SU-DHL-6 (cell line): ENCODE measurements around the gene CREB5.

ENCODE experiments used
- H2AFZ ChIP-seq: fragments of 200-600 bp; sonication (generic); 2 replicates; pipeline ENCODE4 v1.6.1; 2014; ENCODE audit warnings: low read depth, mild to moderate bottlenecking, moderate library complexity, mixed read lengths, antibody characterized with exemption, low read length; ENCODE audit not compliant: severe bottlenecking
- H3F3A ChIP-seq: fragments of 200-600 bp; shearing (Covaris generic); 2 replicates; pipeline ENCODE4 v1.6.0; 2016; ENCODE audit warnings: antibody characterized with exemption, mild to moderate bottlenecking; ENCODE audit not compliant: insufficient read depth
- H3K27ac ChIP-seq: fragments of 200-600 bp; sonication (generic); 2 replicates; pipeline ENCODE4 v1.5.1; 2016; ENCODE audit warnings: low read depth, mild to moderate bottlenecking, low read length, moderate library complexity, mixed read lengths
- H3K27me3 ChIP-seq: fragments of 200-600 bp; sonication (generic), shearing (Covaris generic); 2 replicates; pipeline ENCODE4 v1.6.0; 2014; ENCODE audit warnings: mild to moderate bottlenecking, low read length
- H3K36me3 ChIP-seq: fragments of 200-600 bp; sonication (generic); 2 replicates; pipeline ENCODE4 v1.6.1; 2014; ENCODE audit warnings: mild to moderate bottlenecking, low read length, mixed read lengths
- H3K4me2 ChIP-seq: fragments of 300-600, 200-600 bp; shearing (Covaris generic), sonication (generic); 2 replicates; pipeline ENCODE4 v1.6.0; 2014; ENCODE audit warnings: low read length, low read depth, mild to moderate bottlenecking; ENCODE audit not compliant: poor library complexity, severe bottlenecking
- H3K4me3 ChIP-seq: fragments of 200-600 bp; sonication (generic); 2 replicates; pipeline ENCODE4 v1.5.1; 2014; ENCODE audit warnings: antibody characterized with exemption, low read length, mild to moderate bottlenecking, mixed read lengths; ENCODE audit not compliant: insufficient read depth, poor library complexity, severe bottlenecking
- H3K79me2 ChIP-seq: fragments of 200-600 bp; sonication (generic); 2 replicates; pipeline ENCODE4 v1.6.1; 2014; ENCODE audit warnings: mild to moderate bottlenecking, low read length, moderate library complexity; ENCODE audit not compliant: insufficient read depth
- H3K9ac ChIP-seq: fragments of 200-600 bp; sonication (generic); 2 replicates; pipeline ENCODE4 v1.7.0; 2014; ENCODE audit warnings: mild to moderate bottlenecking, low read length
- H3K9me2 ChIP-seq: fragments of 200-600 bp; sonication (generic); replicated peaks from 2 replicates; pipeline ENCODE4 v1.6.1; 2014; ENCODE audit warnings: low read length; ENCODE audit not compliant: insufficient read depth
- H3K9me3 ChIP-seq: fragments of 200-600 bp; sonication (generic); 2 replicates; pipeline ENCODE4 v1.6.1; 2014; ENCODE audit warnings: low read length, mixed read lengths; ENCODE audit not compliant: insufficient read depth
- H4K20me1 ChIP-seq: fragments of 200-600 bp; sonication (generic); 2 replicates; pipeline ENCODE4 v1.6.1; 2014; ENCODE audit warnings: low read depth, mild to moderate bottlenecking, antibody characterized with exemption, low read length, moderate library complexity, mixed read lengths
- CTCF ChIP-seq: fragments of 200-600 bp; sonication (generic); IDR thresholded peaks from one replicate; pipeline ENCODE4 v1.5.1; 2017; ENCODE audit warnings: antibody characterized with exemption, mild to moderate bottlenecking, low read length, moderate library complexity; ENCODE audit not compliant: insufficient read depth, poor library complexity, severe bottlenecking
- EZH2phosphoT487 ChIP-seq: fragments of 200-600 bp; sonication (generic), shearing (Covaris generic); conservative IDR thresholded peaks from 2 replicates; pipeline ENCODE4 v1.6.1; 2018; ENCODE audit warnings: mild to moderate bottlenecking, antibody characterized with exemption, low read length, moderate library complexity, mixed read lengths

Gene CREB5

GRCh38 chr7:28592861-28593260, 180.5 kb downstream of the CREB5 start:
- TF ChIP-seq EZH2phosphoT487: no peak
- no peak for TF ChIP-seq CTCF
- Histone ChIP-seq H3K4me2 (no peak overlapping the region), H3K27ac (no peak overlapping the region), H3K9me3 (no peaks in the 10 kb centered on the region), H3F3A (no peaks in the 10 kb centered on the region), H4K20me1 (peaks cover 26% of the 10 kb centered on the region; the same call in 1 of the 2 replicates), H3K79me2 (peaks cover 53% of the 10 kb centered on the region), H2AFZ (no peak overlapping the region), H3K4me3 (no peak overlapping the region), H3K9ac (no peak overlapping the region), H3K36me3 (0 out of 2 replicates have a peak, but pooled peaks cover 4% of the 10 kb centered on the region), H3K27me3 (no peaks in the 10 kb centered on the region), H3K9me2 (no peaks in the 10 kb centered on the region)

GRCh38 chr7:28595076-28595475, 182.8 kb downstream of the CREB5 start:
- Histone ChIP-seq H4K20me1 (peaks cover 23% of the 10 kb centered on the region; the same call in 1 of the 2 replicates), H2AFZ (no peak overlapping the region), H3K9ac (no peak overlapping the region), H3F3A (no peaks in the 10 kb centered on the region), H3K36me3 (0 out of 2 replicates have a peak, but pooled peaks cover 4% of the 10 kb centered on the region), H3K27ac (no peak overlapping the region), H3K9me2 (no peaks in the 10 kb centered on the region), H3K27me3 (no peaks in the 10 kb centered on the region), H3K9me3 (no peaks in the 10 kb centered on the region), H3K4me3 (no peak overlapping the region), H3K4me2 (no peak overlapping the region), H3K79me2 (peaks cover 53% of the 10 kb centered on the region)
- TF ChIP-seq CTCF (no peak), EZH2phosphoT487 (no peak)

- H3K4me3 ChIP-seq: no peak overlapping the region
- H3K9ac ChIP-seq: no peak overlapping the region
- no peak overlapping the region for H3K4me2 ChIP-seq
- no peaks in the 10 kb centered on the region for H3K9me3 ChIP-seq
- H3K9me2 ChIP-seq: no peaks in the 10 kb centered on the region
- H3F3A ChIP-seq: no peaks in the 10 kb centered on the region
- 0 out of 2 replicates have a peak, but pooled peaks cover 4% of the 10 kb centered on the region for H3K36me3 ChIP-seq
- H3K27ac ChIP-seq: no peak overlapping the region
- H3K27me3 ChIP-seq: no peaks in the 10 kb centered on the region
- H4K20me1 ChIP-seq: peaks cover 21% of the 10 kb centered on the region; the same call in 1 of the 2 replicates
- no peak for TF ChIP-seq CTCF
- TF ChIP-seq EZH2phosphoT487: no peak
- H3K79me2 ChIP-seq: peaks cover 59% of the 10 kb centered on the region
- no peak overlapping the region for H2AFZ ChIP-seq
Observed at GRCh38 chr7:28595801-28596200, 183.5 kb downstream of the CREB5 start.
